Lower lobe of right lung (tissue), 2 donors: Measurements from ENCODE around the gene EPHB6. TPM values are rescaled to one million over a fixed set of nuclear protein-coding genes. Genes with fewer than 3 reads are reported as not detected.

Source experiments
- ATAC-seq, 2 donors: fragments of 200-7000 bp; cut with Tn5 transposase; one replicate each; pipeline ENCODE4 v1.9.1; 2020 to 2022; ENCODE audit warnings: mild to moderate bottlenecking in 2 of 2, moderate library complexity in 2 of 2
- DNase-seq: peaks from one replicate; pipeline ENCODE4 v3.0.0-alpha.2; 2020
- H3K27ac ChIP-seq: fragments of 200-600 bp; one replicate; pipeline ENCODE4 v1.8.0; 2022
- H3K27me3 ChIP-seq: fragments of 200-600 bp; one replicate; pipeline ENCODE4 v1.8.0; 2022; ENCODE audit warnings: low read depth
- H3K36me3 ChIP-seq: fragments of 200-600 bp; one replicate; pipeline ENCODE4 v1.8.0; 2022; ENCODE audit warnings: mild to moderate bottlenecking
- H3K4me1 ChIP-seq: fragments of 200-600 bp; one replicate; pipeline ENCODE4 v1.8.0; 2022
- H3K4me3 ChIP-seq: fragments of 200-600 bp; one replicate; pipeline ENCODE4 v1.8.0; 2022; ENCODE audit warnings: mild to moderate bottlenecking
- H3K9me3 ChIP-seq: fragments of 200-600 bp; one replicate; pipeline ENCODE4 v1.8.0; 2022
- intact Hi-C: fragments of 100-400 bp; cut with DNase I; formaldehyde crosslinking; loops from one replicate; pipeline ENCODE4 v1.11.0; 2022
- long read RNA-seq: library from polyadenylated mRNA; unstranded; transcript quantifications from one replicate; pipeline ENCODE4 v2.0.0, GENCODE V29; 2021
- total RNA-seq: library from RNA; stranded (reverse); fragmentation: NEBNext Ultra II Directional; extraction: Animal tissue kit (Norgen Biotek cat#: 25700); gene quantifications from one replicate; pipeline ENCODE4 v1.2.1, GENCODE V29; 2021
- TF ChIP-seq, protein P1 (sequence below): fragments of 200-600 bp; IDR thresholded peaks from one replicate; pipeline ENCODE4 v1.8.0; 2022; ENCODE audit warnings: antibody characterized with exemption, mild to moderate bottlenecking
- donor health status: DM: no; HTN: yes; CAD: no; lungs with severe emphysema.

EPHB6 gene, protein sequence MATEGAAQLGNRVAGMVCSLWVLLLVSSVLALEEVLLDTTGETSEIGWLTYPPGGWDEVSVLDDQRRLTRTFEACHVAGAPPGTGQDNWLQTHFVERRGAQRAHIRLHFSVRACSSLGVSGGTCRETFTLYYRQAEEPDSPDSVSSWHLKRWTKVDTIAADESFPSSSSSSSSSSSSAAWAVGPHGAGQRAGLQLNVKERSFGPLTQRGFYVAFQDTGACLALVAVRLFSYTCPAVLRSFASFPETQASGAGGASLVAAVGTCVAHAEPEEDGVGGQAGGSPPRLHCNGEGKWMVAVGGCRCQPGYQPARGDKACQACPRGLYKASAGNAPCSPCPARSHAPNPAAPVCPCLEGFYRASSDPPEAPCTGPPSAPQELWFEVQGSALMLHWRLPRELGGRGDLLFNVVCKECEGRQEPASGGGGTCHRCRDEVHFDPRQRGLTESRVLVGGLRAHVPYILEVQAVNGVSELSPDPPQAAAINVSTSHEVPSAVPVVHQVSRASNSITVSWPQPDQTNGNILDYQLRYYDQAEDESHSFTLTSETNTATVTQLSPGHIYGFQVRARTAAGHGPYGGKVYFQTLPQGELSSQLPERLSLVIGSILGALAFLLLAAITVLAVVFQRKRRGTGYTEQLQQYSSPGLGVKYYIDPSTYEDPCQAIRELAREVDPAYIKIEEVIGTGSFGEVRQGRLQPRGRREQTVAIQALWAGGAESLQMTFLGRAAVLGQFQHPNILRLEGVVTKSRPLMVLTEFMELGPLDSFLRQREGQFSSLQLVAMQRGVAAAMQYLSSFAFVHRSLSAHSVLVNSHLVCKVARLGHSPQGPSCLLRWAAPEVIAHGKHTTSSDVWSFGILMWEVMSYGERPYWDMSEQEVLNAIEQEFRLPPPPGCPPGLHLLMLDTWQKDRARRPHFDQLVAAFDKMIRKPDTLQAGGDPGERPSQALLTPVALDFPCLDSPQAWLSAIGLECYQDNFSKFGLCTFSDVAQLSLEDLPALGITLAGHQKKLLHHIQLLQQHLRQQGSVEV
- total RNA-seq = 12.2 TPM
- long read RNA-seq, partial matches to known transcripts = 13 of 19 reads
- long read RNA-seq, other reads (novel, unspliced or antisense) = 6 of 19 reads

- peak within 1 kb of the TSS; percentile 74 for H3K27ac ChIP-seq
- H3K36me3 ChIP-seq = no peaks in the 10 kb centered on the region
- no peaks in the 10 kb centered on the region for H3K9me3 ChIP-seq
- peak; percentile 89 to 91 for ATAC-seq
- H3K27me3 ChIP-seq = peaks cover 4% of the 10 kb centered on the region
- TF ChIP-seq, protein P1, sequence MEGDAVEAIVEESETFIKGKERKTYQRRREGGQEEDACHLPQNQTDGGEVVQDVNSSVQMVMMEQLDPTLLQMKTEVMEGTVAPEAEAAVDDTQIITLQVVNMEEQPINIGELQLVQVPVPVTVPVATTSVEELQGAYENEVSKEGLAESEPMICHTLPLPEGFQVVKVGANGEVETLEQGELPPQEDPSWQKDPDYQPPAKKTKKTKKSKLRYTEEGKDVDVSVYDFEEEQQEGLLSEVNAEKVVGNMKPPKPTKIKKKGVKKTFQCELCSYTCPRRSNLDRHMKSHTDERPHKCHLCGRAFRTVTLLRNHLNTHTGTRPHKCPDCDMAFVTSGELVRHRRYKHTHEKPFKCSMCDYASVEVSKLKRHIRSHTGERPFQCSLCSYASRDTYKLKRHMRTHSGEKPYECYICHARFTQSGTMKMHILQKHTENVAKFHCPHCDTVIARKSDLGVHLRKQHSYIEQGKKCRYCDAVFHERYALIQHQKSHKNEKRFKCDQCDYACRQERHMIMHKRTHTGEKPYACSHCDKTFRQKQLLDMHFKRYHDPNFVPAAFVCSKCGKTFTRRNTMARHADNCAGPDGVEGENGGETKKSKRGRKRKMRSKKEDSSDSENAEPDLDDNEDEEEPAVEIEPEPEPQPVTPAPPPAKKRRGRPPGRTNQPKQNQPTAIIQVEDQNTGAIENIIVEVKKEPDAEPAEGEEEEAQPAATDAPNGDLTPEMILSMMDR = no peak
- DNase-seq = peak; percentile 83
- intact Hi-C loops = no loop called here
- H3K4me3 ChIP-seq = peak within 1 kb of the TSS; percentile 59
- peaks cover 22% of the 10 kb centered on the region for H3K4me1 ChIP-seq
Measured at GRCh38 chr7:142854372-142855113, at the start of gene EPHB6. Gene EPHB6 (plus strand): TSS chr7:142855076. CDS start chr7:142863228, 8,152 bp downstream.

GRCh38 chr7:142805350-142806021 lies 49.4 kb upstream of the EPHB6 start:
- H3K4me3 ChIP-seq = no peak overlapping the region
- intact Hi-C loops = no loop called here
- ATAC-seq (no peak), DNase-seq (no peak)
- H3K36me3 ChIP-seq = no peaks in the 10 kb centered on the region
- H3K9me3 ChIP-seq = no peaks in the 10 kb centered on the region
- H3K27ac ChIP-seq = no peak overlapping the region
- TF ChIP-seq, protein P1 = no peak
- no peaks in the 10 kb centered on the region for H3K4me1 ChIP-seq
- peaks cover 6% of the 10 kb centered on the region for H3K27me3 ChIP-seq

GRCh38 chr7:142806022-142806356 lies 48.9 kb upstream of the EPHB6 start:
- Histone ChIP-seq H3K36me3 (no peaks in the 10 kb centered on the region), H3K9me3 (no peaks in the 10 kb centered on the region), H3K4me1 (no peaks in the 10 kb centered on the region), H3K27me3 (peaks cover 6% of the 10 kb centered on the region), H3K27ac (no peak overlapping the region), H3K4me3 (no peak overlapping the region)
- TF ChIP-seq, protein P1 = no peak
- ATAC-seq (no peak), DNase-seq (no peak)
- intact Hi-C loops = no loop called here

DNA sequence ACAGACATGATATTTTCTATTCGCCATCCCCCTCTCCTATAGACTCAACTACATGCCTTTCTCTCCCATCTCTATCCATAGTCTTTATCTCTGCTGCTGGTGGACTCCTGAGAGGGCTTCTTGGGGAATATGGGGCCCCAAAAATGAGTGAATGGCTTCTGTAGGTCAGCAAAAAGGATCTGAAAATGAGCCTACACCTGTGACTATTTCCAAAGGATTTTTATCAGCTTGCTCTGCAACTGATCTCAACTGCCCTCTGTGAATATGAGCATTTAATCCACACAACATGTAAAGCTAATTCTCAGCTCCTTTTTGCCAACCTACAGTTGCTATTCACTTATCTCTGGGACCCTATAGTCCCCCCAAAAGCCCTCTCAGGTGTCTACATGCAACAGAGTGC lies 47.9 kb upstream of the EPHB6 start:
- TF ChIP-seq, protein P1 = no peak
- peaks cover 8% of the 10 kb centered on the region for H3K27me3 ChIP-seq
- ATAC-seq = no peak
- no peaks in the 10 kb centered on the region for H3K9me3 ChIP-seq
- no peaks in the 10 kb centered on the region for H3K36me3 ChIP-seq
- no peak for DNase-seq
- intact Hi-C loops = no loop called here
- H3K4me1 ChIP-seq = no peaks in the 10 kb centered on the region
- H3K27ac ChIP-seq = peak overlapping the region; percentile 36
- H3K4me3 ChIP-seq = no peak overlapping the region
